ENCODE results near the gene NDUFB4.

NDUFB4 gene

DNA sequence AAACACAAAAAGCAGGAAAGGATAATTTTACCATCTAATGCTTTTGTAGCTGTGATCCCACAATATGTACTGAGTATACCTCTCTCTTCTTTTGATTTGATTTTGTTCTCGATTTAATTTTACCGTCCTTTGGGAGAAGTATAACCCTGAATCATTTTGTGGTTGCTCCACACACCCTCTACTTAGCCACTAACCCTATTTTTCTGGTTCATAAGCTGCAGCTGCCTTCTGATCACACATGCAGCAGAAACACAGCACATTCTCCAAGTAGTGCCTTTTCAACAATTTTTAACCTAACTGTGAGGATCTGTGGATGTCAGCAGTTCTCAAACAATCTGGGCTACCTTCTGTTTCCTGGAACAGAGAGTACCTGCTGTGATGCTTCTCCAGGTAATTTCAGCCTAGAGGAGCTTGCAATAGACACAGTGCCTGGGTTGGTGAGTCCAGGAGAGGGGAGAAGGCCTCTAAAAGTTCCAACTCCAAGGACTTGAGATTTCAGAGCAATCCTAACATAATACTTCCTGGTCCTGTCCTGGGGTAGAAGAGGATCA lies 45.6 kb downstream of the NDUFB4 start:
- DNase-seq: no peak

DNA sequence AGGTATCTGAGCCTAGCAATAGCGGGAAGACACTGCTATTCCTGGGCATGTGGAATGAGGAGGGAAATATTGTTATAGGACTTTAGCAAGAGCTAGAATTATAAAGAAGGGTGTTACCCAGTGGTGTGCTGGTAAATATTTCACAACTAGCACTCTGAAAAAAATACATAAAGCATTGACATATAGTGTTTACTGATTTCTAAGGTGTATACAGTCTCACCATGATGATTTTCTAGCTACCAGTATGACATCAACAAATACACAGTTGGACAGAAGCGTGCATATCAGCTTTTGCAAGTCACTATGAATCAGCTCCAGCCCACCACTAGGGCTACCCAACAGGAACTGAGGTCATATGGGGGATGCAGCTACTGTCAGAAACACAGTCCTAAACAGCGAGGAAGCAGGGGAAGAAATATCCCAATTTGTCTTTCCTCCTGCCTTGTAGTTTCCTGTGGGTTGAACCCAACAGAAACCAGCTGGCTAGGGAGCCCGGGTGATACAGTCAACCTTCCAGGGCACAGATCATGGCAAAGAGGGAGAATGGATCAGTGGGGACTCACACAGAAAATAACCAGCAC lies 46.3 kb downstream of the NDUFB4 start:
- DNase-seq: no peak

DNA sequence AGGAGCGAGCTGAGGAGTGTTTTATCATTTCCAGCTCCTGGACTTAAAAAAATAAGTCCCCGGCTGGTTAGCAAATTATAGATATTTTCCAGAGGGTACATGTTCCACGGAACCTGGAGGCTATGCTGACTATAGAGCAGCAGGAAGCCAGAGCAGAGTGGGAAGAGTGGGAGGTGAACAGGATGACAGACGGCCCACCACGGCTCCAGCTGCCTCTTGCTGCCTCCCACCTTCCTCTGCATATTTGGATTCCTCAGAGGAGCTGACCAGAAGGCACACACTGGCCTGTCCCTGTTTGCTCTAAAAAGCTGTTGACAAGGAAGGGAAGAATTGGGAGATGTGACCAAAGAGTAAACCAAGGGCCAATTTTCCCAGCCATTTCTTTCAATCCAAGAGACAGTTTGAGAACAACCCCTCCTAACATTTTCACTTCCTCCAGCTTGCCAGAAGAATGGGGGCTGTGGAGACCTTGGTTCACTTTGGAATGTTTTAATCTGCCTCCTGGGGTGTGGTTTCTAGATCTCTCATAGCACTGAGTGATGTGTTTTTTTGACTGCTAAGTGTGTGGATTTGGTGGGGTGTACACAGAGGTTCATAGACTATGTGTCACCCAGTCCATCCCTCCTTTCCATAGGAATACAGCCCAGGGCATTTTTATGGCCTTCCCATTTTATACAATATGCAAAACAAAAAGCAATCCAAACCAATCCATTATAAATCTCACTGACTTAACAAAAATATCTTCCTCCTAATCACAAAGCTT lies 49.1 kb downstream of the NDUFB4 start:
- DNase-seq: no peak

DNA sequence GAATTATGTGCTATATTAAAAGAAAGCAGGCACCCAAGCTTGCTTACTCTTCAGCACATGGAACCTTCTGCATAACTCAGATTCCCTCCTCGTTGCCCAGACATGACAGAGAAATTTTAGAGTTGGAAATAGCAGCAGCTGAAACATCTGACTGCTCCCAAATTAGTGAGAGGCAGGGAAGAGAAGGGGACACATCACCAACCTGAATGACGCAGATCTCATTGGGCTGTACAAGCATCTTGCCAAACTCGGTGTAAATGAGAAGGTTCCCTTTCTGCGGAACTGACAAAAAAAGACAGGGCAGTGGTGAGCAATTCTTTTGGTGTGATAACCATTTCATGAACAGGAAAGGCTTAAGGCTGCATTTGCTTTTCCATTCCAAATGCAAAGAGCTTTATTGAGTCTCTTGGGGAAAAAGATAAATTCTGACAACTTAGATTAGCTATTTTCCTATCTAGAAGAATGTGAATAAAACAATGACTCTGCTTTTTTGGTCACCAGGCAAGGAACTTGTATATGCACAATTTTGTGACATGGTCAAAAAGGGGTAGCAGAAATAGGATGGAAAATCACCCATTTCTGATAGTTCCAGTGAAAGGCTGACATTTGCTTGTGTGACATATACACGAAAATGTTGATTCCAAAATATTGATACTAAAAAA lies 50.8 kb downstream of the NDUFB4 start:
- no peak for DNase-seq

DNA sequence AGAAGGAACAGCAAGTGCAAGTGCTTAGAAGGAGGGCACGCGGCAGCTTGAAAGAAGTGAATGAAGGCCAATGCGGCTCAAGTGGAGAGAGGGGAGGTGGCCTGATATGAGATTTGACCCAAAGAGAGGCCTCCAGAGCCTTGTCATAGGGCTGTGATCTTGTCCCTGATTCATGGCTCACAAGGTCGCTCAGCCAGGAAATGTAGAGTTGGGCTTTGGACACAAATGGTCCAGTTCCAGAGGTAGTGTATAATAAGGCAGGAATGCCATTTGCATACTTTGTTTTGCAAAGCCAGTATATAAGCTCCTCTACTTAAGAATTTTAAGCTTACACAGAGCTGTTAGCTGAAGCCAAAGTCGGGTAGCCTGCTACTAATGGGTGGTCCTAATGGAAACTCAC lies 52.2 kb downstream of the NDUFB4 start:
- no peak for DNase-seq

DNA sequence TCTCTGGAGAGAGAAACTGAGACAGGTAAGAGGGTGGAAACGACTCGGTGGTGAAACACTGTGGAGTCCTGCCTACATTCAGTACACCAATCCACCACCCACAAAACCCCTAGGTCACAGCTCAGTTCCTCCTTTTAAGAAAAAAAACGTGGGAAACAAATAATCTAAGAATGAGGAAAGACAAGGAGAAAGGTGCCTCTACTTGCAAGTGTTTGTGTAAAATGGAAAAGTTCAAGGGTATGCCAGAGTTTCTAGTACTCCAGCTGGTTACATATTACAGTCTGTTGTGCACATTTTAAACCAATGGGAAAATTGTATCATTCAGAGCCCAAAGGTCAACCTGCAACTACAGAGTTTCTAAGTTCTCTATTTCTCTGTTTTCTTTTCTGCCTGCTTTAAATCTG lies 53.7 kb downstream of the NDUFB4 start:
- no peak for DNase-seq

DNA sequence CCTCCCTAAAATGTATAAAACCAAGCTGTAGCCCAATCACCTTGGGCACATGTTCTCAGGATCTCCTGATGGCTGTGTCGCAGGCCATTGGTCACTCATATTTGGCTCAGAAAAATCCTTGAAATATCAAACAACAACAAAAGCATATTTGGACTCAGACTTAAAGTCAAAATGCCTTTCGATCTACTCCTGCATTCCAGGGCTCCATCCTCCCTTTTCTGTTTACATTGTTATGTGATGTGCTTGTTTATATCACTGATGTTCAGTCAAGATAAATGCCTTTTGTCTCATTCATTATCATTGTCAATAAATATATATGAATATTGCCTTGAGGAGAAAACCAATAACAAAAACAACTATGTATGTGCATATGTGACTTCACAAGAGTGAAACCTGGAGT lies 54.2 kb downstream of the NDUFB4 start:
- no peak for DNase-seq
